ENCODE results near the gene RBM28.
A peak's percentile ranks its signal among the peaks of the same experiment; 100 is the strongest.

Gene RBM28

DNA sequence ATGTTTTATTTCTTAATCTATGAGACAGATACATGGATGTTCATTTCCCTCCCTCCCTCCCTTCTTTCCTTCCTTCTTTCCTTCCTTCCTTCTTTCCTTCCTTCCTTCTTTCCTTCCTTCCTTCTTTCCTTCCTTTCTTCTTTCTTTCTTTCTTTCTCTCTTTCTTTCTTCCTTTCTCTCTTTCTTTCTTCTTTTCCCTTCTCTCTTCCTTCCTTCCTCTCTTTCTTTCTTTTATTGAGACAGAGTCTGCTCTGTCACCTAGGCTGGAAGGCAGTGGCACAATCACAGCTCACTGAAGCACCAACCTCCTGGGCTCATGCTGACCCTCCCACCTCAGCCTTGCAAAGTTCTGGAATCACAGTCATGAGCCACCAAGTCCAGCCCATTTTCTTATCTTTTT lies 23.3 kb upstream of the RBM28 start:
- DNase-seq, result no peak

DNA sequence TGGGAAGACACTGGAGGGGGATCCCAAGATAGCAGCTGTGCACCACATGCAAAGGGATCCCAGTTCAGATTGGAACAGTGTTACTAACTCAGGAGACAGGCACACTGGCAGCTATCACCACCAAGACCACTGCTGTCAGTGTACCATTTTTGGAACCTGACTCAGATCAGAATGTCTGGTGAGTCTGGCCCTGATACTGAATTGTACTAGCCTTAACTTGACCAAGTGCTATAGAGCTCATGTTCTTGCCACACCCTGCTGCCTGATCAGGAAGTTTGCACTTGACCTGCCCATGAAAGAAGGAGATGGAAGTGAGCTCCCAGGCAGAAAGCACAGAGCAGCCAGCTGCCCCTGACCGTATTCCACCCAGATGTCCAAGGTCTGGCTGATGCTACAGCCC lies 22.6 kb upstream of the RBM28 start:
- no peak for DNase-seq

GRCh38 chr7:128365432-128365831 lies 21.7 kb upstream of the RBM28 start:
- DNase-seq, result no peak

DNA sequence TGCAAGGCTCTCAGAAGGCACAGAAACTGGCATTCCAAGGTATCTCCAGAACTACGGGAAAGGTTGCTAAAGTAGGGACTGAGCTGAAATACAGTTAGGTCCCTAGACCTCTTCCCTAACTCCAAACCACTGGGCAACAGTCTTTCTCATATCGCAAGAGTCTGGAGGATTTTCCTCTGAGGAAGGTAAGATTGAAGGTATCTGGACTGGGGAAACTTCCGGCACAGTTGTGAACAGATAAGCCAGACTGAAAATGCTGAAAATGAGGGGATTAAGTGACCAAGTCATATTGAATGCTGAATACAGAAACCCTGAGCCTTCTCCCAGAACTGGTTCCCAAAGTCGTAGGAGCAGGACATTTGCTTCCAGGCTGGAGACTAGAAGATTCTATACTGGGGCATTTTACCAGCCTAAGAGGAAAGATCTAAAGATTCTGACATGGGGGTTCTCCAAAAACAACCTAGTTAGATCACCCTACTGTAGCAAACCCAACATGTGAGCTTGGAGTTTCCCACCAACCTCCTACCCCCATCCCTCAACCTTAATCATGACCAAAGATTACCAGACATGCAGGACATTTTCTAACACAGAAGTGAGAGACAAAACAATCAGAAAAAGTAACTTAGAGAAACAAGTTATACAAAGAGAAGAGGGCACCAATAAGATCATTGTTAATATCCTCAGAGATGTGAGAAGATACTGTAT lies 20.6 kb upstream of the RBM28 start:
- no peak for DNase-seq

DNA sequence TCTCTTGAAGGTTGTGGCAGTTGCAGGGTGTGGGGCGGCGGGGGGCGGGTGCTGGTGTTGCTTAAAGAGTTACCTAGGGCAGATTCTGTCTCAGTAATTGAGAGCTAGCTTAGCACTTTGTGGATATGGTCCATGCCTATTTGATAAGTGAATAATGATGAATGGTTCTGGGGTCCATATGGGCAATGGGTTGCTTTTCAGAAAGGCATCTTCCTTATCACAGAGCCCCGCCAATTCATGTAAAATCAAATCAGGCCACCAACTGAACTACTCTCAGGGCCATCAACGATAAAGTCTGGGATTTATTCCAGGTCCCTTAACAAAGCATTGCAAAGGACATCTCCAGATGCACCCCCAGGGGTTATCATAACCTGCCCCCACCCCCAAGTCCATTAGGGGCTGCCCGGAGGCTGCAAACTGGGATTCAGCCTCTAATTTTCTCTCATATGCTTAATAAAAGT lies 19.6 kb upstream of the RBM28 start:
- DNase-seq, result no peak

- DNase-seq, result no peak
Observed at GRCh38 chr7:128362670-128363069, 19.0 kb upstream of the RBM28 start.

GRCh38 chr7:128361411-128362379 lies 18.0 kb upstream of the RBM28 start, which contains the start of gene PRRT4:
TSS of gene PRRT4 (minus strand) at chr7:128361690.
- no peak for DNase-seq

- DNase-seq, result no peak
Observed at GRCh38 chr7:128360359-128360678, 16.6 kb upstream of the RBM28 start.

- DNase-seq, result no peak
Observed at GRCh38 chr7:128359939-128360338, 16.2 kb upstream of the RBM28 start.

GRCh38 chr7:128359336-128359735 lies 15.6 kb upstream of the RBM28 start:
- no peak for DNase-seq

GRCh38 chr7:128358233-128358632 lies 14.5 kb upstream of the RBM28 start:
- DNase-seq, result no peak

DNA sequence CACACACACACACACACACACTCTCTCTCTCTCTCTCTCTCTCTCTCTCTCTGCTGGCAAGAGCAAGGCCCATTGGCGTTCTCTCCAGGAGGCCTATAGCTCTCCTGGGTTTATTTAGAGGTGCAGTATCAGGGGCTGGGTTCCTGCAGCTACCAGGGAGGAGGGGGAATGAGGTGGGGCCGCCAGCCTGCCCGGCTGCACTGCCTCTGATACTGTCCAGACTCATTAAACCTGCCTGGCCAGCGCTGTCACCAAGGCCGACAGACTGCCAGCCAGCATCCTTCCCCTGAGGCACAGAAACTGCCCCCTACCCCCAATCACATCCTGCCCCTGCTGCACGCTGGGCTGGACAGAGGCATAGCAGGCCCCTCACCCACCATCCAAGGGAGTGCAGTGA lies 13.5 kb upstream of the RBM28 start:
- no peak for DNase-seq

GRCh38 chr7:128356546-128357216 lies 13.0 kb upstream of the RBM28 start:
- DNase-seq, result no peak

DNA sequence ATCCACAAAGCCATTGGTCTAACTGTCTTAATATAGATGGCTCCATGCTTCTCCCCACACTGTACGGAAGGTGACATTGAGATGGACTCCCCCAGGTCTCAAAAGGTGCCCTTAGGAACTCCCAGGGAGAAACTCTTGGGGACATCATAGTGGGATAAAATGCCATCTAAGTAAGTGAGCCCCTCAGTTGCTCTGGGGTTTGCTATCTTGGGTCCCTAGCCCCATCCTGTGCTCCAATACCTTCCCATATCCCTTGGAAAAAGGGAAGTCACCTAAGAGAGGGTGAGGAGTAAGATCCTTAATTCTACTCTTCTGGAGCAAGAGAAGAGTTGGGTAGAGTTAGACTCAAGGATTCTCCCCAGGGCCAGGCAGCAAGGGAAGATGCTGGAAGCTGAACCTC lies 9.9 kb upstream of the RBM28 start:
- no peak for DNase-seq

DNA sequence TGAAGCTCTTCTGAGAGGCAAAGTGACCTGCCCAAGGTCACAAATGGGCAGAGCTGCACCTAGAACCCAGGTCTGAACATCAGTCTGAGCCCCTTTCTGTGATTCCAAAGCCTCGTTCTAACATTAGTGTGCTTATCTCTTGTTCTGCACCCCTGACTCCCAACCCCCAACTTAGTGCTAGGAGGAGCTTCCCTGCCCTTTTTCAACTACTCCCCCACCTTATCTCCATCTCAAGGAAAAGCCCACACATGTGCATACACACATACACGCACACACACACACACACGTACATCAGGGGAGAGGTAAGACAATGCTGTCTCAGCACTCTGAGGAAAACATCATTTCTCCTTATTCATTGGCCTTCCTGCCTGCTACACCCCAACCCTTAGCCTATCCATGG lies 9.5 kb upstream of the RBM28 start:
- no peak for DNase-seq

DNA sequence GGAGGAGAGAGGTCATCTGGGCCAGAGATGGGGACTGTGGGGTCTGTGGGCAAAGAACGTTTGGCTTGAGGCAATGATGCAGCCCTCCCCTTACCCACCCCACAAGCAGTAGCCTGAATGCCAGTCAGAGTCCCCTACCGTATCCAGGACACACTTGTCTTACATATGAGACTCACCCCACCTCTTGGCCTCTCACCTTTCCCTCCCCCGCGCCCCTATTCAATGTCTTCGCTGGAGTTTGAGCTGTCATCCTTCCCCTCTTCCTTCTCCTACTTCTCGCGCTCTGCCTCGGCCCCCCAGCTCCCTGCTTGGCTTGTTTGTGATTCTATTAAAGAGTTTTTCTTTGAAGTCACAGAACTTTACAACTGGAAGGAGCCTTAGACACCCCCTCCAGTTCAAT lies 8.9 kb upstream of the RBM28 start:
- DNase-seq, result no peak

- DNase-seq, result peak; percentile 11
Observed at GRCh38 chr7:128352153-128352537, 8.4 kb upstream of the RBM28 start.

DNA sequence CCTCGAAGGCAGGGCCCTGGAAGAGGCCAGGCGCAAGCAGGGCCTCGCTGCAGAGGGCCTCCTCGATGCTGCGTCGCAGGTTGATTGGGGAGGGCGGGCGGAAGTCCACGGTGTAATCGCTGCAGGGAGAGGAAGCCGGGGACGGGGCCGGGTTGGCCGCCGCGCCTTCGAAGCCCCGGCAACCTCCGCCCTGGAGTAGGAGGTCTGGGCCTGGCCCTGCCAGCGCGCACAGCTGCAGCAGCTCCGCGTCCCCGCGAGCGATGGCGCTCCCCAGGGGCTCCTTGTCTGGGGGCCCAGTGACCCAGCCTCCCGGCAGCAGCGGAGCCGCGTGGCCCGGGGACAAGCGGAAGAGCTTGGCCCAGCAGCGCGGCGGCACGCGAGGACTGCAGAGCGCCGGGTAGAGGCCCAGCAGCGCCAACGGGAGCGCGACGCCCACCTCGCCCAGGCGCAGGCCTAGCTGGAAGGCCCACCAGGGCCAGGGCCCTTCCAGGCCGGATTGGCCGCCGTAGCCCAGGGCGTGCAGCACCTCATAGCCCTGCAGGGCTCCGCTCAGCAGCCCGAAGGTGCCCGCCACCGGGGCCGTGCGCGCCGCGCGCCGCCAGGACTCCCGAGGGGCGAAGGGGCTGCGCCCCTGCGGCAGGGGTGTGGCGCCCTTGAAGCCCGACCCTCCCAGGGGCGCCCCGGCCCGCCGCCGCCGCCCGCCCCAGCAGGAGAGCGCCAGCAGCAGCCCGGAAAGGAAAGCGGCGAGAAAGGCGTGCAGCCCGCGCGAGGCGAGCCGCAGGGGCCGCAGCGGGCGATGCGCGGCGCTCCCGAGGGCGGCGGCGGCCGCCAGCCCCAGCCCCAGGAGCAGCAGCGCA lies 7.8 kb upstream of the RBM28 start:
- DNase-seq, result peak; percentile 48

- DNase-seq, result peak; percentile 48
Observed at GRCh38 chr7:128350708-128351295, 7.1 kb upstream of the RBM28 start.

DNA sequence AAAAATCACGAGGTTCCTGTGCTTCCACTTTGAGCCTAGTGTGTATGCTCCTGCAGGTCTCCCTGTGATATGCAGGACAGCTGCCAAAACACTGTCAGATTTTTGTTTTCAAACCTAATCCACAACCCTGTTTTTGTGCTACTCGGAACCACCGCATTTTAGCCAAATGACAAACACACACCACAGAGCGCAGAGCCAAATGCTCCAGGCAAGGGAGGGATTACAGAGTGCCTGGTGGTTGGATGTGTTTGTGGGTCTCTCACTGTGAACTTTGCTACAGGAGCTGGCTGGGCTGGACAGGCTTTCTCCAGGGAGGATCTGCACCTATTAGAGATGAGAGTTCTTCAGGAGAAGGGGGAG lies 5.7 kb upstream of the RBM28 start:
- no peak for DNase-seq

GRCh38 chr7:128347647-128348097 lies 4.0 kb upstream of the RBM28 start:
- DNase-seq, result peak; percentile 24

DNA sequence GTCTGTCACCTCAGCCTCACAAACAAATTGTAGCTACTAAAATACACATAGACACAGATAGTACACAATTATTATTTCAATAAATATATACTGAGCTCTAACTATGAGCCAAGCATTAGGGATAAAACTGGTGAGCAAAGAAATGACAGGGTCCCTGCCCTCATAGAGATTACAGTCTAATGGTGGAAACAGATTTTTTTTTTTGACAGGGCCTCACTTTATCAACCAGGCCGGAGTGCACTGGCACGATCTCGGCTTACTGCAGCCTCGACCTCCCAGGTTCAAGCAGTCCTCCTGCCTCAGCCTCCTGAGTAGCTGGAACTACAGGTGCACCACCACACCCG lies 695 bp upstream of the RBM28 start:
- DNase-seq, result no peak
